NCI-H2081 treated with DMSO at 0.1 percent for 48 hours (cell line): ENCODE measurements around the gene NOXO1.

ENCODE experiments used
- DNase-seq: peaks from one replicate; lab custom pipeline; 2025; lab: John Stamatoyannopoulos, UW

The NOXO1 gene

DNA sequence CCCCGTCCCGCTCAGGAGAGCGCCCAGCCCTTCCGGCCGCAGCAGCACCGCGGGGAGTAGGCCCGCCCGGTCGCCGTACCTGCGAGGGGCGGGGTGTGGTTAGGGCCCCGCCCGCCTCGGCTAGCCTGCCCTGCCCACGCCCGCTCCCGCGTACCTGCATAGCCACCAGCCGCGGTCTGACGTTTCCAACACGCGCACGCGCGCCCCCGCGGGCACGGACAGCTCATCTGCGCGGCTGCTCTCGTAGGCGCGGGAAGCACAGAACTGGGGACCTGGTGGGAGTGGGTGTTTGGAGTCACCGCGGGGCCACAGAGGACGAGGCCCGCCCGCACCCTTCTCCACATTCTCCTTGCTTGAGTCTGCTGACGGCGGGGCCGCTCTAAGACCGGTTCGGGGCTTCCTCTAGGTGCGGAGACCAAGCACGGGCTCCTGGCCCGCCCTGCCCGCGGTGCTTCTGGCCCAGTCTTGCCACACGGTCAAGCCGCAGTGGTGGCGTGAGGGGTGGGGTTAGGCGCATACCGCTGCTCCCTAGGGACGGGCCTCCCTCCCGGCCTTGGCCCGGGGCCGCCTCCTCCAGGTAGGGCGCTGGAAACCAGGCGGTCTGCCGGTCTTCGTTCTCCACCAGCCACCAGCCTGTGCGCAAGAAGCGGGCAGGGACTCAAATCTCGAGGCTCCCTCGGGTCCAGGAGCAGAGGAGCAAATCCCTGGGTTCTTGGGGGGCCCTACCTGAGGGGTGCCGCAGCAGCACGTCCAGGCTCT is 1.8 kb downstream of the NOXO1 start:
- no peak for DNase-seq

DNA sequence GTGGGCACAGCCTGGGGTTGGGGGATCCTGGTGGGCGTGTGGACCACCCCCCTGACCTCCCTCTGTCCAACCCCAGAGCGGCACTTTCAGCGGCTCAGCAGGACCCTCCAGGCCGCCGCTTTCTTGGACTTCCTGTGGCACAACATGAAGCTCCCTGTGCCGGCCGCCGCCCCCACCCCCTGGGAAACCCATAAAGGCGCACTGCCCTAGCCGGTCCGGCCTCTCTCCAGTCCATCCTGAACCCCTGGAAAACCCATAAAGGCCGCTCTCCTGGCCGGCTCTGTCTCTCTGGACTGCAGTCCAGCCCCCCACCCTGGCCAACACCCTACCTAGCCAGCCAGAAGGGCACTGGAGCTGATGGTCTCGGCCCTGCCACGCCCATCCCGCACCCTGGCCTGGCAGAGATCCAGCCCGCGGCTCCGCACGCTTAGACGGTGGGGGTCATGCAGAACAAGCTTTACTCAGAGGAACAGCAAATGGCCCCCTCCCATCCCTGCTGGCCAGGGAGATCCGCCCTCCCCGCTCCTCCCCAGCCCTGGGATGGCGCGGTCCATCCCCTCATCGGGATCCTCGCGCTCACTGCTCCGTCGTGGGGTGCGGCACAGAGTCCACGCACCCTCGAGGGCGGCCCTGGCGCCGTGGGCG is 2.7 kb downstream of the NOXO1 start:
- DNase-seq, result no peak

DNA sequence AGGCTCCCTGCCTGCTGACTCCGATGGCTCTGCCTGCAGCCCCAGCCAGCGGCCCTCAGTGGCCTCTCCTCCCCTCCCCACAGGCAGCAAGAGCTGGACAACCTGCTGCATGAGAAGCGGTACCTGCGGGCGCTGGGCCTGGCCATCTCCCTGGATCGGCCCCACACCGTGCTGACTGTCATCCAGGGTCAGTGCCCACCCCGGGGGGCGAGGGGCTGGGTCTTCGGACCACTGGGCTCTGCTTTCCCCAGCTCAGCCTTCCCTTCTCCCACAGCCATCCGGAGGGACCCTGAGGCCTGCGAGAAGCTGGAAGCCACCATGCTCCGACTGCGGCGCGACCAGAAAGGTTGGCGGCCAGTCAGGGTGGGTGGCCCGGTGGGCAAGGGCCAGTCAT is 3.4 kb downstream of the NOXO1 start:
- DNase-seq, result no peak

DNA sequence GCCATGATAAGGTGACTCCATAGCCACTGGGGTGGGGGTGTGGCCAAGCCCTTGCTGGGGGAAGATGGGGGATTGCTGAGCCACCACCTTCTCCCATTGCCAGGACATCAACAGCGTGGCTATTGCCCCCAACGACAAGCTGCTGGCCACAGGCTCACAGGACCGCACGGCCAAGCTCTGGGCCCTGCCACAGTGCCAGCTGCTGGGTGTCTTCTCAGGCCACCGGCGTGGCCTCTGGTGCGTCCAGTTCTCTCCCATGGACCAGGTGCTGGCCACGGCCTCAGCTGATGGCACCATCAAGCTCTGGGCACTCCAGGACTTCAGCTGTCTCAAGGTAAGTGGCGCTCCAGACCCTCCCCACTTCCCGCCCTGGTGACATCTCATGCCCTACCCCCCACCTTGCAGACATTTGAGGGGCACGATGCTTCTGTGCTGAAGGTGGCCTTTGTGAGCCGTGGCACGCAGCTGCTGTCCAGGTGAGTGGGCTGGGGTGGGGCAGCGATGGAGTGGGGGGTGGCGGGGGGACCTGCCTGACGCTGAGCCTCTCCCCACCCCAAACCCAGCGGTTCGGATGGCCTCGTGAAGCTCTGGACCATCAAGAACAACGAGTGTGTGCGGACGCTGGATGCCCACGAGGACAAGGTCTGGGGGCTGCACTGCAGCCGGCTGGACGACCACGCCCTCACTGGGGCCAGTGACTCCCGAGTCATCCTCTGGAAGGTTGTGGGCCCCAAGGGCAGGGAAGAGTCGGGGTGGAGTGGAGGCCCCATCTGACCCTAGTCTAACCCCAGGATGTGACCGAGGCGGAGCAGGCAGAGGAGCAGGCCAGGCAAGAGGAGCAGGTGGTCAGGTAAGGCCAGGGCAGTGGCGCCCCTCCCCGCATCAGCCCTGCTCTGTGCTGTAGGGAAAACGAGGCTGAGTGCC is 4.1 kb downstream of the NOXO1 start:
- DNase-seq, result no peak

DNA sequence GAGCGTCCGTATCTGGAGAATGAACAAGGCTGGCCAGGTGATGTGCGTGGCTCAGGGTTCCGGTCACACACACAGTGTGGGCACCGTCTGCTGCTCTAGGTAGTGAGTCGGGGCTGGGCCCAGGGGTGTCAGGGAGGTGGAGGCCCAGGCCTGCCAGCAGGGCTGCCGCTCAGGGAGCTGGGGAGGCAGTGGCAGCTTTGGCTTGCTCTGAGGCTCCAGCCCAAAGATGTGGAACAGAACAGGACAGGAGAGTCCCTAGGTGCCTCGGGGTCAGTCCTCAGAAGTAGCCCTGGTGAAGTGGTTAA is 5.1 kb downstream of the NOXO1 start:
- no peak for DNase-seq

DNA sequence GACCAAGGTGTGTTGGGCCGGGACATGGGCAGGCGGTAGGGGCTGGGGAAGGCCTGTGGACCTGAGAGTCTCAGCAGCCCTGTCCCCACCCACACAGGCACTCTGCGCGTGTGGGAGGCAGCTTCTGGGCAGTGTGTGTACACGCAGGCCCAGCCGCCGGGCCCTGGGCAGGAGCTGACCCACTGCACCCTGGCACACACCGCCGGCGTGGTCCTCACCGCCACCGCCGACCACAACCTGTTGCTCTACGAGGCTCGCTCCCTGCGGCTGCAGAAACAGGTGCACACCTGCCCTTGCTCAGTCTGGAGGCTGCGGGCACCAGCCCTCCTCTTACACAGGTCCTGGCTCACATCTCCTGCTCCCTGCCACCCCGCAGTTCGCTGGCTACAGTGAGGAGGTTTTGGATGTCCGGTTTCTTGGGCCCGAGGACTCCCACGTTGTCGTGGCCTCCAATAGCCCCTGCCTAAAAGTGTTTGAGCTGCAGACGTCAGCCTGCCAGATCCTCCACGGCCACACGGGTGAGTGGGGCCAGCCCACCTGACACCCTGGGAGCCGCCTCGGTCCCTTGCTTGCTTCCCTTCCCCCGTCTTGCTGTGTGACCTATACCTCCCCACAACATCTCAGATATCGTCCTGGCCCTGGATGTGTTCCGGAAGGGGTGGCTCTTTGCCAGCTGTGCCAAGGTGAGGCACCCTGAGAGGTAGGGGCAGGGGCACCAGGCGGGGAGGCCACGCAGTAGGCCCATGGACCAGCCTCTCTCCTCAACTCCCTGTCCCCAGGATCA is 5.6 kb downstream of the NOXO1 start:
- no peak for DNase-seq

DNA sequence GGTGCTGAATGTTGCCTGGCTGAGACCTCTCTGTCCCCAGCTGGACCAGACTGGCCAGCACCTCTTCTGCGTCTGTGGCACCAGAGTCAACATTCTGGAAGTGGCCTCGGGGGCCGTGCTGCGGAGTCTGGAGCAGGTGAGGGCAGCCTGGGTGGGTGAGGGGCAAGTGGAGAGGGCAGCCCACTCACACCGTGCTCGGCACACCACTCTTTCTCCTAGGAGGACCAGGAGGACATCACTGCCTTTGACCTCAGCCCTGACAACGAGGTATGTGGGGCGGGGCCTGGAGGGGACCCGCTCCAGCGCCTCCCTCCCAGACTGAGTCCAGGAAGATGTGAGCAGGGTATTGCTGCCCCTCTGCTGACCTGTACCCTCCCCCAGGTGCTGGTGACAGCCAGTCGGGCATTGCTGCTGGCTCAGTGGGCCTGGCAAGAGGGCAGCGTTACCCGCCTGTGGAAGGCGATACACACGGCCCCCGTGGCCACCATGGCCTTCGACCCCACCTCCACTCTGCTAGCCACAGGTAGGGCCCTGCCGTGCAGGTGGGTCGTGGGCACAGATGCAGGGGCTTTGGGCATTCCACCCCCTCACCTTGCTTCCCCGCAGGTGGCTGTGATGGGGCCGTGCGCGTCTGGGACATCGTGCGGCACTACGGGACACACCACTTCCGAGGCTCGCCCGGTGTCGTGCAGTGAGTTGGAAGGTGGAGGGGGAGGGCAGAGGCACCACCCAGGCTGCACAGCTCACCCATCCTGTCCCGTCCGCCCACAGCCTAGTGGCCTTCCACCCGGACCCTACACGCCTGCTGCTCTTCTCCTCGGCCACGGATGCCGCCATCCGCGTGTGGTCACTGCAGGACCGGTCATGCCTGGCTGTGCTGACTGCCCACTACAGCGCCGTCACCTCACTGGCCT is 6.9 kb downstream of the NOXO1 start:
- no peak for DNase-seq

DNA sequence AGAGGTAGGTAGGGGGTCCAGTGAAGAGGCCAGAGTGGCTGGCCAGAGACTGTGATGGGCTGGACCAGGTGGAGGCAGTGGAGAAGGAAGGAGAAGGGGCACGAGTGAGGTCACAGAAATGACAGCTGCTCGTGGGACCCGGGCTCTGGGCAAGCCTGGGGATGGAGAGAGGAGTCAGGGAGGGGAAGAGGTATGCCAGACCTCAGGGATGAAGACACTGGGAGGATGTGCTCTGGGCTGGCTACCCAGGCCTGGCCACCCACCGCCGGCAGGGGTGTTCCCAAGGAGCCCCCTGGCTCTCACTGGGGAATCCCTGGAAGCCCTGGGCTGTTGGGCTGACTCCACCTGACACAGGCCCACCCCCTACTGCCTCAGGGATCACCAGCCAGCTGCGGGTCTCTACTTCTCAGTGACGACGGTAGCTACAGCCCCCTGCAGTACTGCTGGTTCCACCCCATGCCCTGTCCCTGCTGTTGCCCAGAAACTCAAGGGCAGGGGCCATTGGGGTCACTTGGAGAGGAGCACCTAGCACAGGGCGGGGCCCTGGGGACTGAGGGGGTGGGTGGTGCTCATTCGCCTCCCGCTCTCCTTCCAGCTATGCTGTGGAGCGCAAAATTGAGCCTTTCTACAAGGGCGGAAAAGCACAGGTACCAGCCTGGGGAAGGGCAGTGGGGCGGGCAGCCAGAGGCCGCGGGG is 7.7 kb downstream of the NOXO1 start:
- DNase-seq, result no peak

DNA sequence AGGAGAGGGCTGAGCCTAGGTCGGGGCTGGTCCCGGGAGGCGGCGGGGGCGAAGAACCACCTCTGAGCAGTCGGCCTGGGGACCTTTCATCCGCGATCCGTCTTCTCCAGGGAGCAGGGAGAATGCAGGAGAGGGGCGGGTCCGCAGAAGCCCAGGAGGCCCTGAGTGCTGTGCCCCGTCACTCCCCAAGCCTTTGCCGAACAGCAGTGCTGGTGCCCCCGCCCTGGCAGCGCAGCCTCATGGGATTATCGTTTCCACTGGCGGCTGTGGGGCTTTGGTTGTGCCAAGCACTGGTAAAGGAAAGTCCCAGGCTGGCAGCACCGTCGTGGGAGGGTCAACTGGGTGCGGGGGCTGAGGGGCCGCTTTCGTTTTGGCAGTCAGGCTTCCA is 8.8 kb downstream of the NOXO1 start:
- DNase-seq, result no peak

DNA sequence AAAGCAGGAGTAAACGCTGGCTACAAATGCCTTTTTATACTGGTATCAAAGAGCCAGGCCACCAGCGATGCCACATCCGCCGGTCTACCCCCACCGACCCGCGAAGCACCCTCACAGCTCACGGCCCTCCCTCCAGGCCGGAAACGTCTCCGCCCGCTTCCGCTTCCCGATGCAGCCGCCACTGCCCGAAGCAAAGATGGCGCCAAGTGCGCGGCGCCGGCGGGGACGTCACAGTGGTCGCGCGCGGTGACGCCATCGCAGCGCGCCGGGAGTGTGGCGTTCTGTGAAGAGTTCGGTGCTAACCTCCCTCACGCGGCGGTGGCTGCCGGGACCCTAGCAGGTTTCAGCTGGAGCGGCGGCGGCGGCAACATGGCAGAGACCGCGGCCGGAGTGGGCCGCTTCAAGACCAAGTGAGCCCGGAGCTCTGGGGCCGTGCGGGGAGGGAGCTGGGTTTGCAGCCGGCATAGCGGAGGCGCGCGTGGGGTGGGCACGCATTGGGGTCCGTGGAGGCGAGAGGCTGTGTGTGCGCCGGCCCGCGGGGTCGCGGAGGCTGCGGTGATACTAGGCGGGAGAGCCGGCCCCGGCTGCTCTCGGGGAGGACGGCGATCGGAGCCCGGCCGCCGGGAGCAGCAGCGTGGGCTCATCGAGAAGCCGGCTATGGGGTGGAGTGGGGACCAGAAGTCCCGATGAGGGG is 9.3 kb downstream of the NOXO1 start, which contains the start of gene TBL3:
TBL3 (plus strand) TSS at position 258 of the 694 bp plus-strand sequence; CDS start at position 370, 112 bp downstream.
- peak; percentile 48 for DNase-seq

DNA sequence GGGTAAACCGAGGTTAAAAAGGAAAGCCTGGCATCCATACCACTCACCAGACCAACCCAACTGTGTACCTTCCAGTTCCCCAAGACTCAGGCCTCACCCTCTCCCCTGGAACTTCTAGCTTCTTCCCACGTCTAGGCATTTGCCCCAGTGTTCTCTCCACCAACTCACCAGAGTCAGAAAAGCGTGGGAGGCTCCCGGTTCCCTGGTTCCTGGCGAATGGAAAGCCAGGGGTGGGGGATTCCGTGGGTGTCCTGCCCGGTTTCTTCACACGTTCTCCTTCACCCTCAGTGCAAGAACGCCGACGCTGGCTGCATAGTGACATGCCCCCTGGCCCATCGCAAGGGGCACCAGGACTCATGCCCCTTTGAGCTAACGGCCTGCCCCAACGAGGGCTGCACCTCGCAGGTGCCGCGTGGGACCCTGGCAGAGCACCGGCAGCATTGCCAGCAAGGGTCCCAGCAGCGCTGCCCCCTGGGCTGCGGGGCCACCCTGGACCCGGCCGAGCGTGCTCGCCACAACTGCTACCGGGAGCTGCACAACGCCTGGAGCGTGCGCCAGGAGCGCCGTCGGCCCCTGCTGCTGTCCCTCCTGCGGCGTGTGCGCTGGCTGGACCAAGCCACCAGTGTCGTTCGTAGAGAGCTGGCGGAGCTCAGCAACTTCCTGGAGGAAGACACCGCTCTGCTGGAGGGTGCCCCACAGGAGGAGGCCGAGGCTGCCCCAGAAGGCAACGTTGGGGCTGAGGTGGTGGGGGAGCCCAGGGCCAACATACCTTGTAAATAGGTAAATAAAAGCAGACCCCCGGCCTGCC is 12.9 kb downstream of the NOXO1 start:
- no peak for DNase-seq

DNA sequence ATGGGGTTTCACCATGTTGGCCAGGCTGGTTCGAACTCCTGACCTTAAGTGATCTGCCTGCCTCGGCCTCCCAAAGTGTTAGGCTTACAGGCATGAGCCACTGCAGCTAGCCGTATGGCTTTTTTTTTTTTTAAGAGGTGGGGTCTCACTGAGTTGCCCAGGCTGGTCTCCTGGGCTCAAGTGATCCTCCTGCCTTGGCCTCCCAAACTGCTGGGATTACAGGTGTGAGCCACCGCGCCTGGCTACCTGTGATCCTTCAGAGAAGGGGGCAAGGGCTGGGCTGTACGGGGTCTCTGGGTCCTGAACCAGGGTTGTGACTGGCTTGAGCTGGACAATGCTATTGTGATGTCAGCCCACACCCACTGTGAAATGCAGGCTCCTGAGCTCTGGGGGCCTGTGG is 14.8 kb downstream of the NOXO1 start, which contains the start of gene RNF151:
RNF151 (plus strand) TSS at position 397 of the 400 bp plus-strand sequence. CDS start 26 bp downstream, outside the sequence.
- DNase-seq, result no peak

DNA sequence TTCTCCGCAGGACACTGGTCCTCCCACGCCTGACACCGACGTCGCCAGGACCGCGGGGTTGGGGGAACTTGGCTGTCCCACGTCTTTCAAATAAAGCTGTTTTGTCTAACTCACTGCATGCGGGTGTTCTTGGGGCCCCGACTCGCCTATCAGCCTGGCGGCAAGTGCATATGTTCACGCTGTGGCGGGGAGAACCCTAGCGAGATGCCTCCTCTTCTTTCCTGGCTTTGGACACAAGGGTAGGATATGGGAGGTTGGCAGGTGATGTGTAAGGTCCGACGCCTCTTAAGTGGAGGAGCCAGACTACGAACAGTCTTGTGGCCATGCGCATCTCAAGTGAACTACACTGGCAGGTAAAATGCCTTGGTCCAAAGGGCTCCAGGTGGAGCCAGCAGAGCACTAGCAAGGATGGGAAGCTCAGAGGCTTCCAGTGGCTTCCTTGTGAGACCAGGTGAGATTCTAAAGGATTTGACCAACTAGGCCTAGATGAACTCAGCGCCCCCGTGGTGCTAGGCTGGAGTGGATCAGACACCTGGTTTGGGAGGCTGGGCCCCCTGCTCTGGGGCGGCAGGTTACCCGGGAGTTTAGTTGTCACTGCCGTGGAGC is 15.8 kb downstream of the NOXO1 start:
- DNase-seq, result no peak

DNA sequence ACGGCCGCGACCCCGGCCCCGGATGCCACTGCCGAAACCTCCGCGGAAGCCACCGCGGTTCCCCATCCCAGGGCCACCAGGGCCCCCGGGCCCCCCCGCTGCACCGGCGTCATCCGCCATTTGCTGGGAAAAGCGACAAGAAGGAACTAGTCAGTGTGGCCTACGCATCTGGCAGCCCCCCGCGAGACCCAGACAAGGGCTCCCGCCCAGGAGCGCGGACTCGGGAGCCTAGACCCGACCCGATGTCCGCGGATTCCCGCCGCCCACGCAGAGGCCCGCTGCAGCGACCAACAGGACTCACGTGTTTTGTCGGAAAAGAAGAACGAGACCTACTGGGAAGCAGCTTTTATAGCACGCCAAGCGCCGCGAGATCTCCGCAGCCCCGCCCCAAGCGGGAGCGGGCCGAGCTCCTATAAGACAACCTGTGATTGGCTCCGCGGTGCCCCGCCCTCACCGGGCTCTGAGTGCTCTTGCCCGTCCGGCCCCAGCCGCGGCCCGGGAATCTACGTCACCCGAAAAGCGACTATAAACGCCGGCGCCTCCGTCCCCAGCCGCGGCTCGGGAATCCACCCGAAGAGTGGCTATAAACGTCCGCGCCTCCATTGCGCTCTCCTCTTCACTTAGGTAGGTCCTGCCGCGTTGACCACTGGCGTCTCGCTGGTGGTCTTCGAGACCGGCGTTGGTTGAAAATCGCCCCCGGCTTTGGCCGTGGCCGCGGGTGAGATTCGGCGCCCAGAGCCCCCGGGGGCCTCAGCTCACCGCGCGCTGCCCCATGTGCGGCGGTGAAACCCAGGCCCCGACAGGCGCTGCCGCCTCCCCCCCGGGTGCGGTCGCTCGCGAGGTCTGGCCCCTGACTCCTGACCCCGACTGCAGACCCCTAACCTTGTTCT is 16.5 kb downstream of the NOXO1 start, which contains the start of gene RPS2:
RPS2 (minus strand) TSS at position 321 of the 890 bp plus-strand sequence; CDS start at position 120, 201 bp downstream.
- DNase-seq, result peak; percentile 97

DNA sequence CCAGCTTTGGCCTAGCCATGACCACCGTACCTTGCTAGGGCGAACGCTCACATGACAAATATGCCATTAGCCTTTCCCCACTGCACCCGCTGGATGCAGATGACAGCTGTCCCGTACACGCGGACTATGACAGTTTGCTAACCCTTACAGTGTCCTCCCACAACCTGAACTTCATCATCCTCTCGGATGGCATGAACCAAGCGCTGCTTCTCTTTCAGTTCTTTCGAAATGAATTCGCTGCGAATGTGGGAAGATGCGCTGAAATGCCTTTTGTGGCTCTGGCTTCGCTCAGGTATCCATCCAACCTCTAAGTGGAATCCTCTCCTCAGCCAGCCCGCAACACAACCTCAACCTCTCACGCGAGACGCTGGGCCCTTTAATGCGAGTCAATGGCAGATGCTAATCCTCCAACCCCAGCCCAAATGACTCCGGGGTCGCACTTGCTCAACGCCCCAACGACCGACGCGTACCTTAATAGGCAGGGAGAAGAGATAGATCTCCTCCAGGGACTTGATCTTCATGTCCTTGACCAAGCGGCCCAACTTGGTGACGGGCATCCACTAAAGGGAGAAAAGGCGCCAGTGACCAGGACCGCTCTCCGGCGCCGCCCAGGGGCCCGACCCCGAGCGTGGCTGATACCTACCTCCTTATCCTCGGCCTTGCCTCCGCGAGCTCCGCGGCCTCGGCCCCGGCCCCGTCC is 17.3 kb downstream of the NOXO1 start:
- DNase-seq, result no peak
